K562 (cell line): ENCODE results near the gene TMEM234. TPM values are rescaled to one million over a fixed set of nuclear protein-coding genes. Genes with fewer than 3 reads are reported as not detected.

Experiments used
- ATAC-seq: fragments of 200-7000 bp; cut with Tn5 transposase; 3 replicates; pipeline ENCODE4 v1.9.1; 2020; ENCODE audit warnings: moderate library complexity
- BruUV-seq: library from RNA; stranded (reverse); fragments of 400-500 nt; replicated peaks from 2 replicates; lab custom pipeline; 2021; lab: Mats Ljungman, UMichigan
- CTCF ChIA-PET: fragments of 300-600 bp; formaldehyde crosslinking; extraction: SDS; loops from one replicate; lab custom pipeline; 2021; ENCODE audit warnings: low intra/inter-chr PET ratio; lab: Yijun Ruan, JAX
- POLR2A ChIA-PET: fragments of 300-600, 350-650 bp; sonication (Branson Sonifier 250); formaldehyde crosslinking; extraction: SDS; loops from one replicate; lab custom pipeline; 2021; ENCODE audit warnings: antibody characterized with exemption, inconsistent platforms; lab: Yijun Ruan, JAX
- DNase-seq, 4 experiments: peaks; one replicate each; pipeline versions ENCODE4 v3.0.0 to v3.0.0-alpha.2; 2011 to 2018; ENCODE audit warnings: low spot score in 3 of 4, mixed read lengths in 3 of 4; ENCODE audit errors: extremely low read depth in 1 of 4
- FAIRE-seq: peaks from 2 replicates; lab custom pipeline; 2011; peaks lifted over from hg19 to GRCh38; lab: Jason Lieb, UNC
- H2AFZ ChIP-seq: 2 replicates; pipeline ENCODE4 v1.6.0; 2011; ENCODE audit warnings: low read depth, low read length, control low read depth, inconsistent platforms
- H3K27ac ChIP-seq: fragments of 200-600 bp; 3 replicates; pipeline ENCODE4 v1.8.0; 2011; ENCODE audit warnings: low read depth, mild to moderate bottlenecking, control low read depth, inconsistent platforms, low read length, moderate library complexity, mixed read lengths; ENCODE audit errors: extremely low read depth
- H3K27me3 ChIP-seq, 2 experiments: fragments of 300-600 bp in 1 of 2; 2 replicates in 1 of 2; 3 replicates in 1 of 2; pipeline versions ENCODE4 v1.6.0 to v1.8.0; 2011; ENCODE audit warnings: inconsistent platforms in 2 of 2, low read length in 2 of 2, mild to moderate bottlenecking in 1 of 2, mixed read lengths in 1 of 2, moderate library complexity in 1 of 2; ENCODE audit not compliant: control insufficient read depth in 2 of 2, insufficient read depth in 2 of 2
- H3K36me3 ChIP-seq: fragments of 300-600 bp; 3 replicates; pipeline ENCODE4 v1.8.0; 2011; ENCODE audit warnings: mild to moderate bottlenecking, low read length, inconsistent platforms; ENCODE audit not compliant: control insufficient read depth, insufficient read depth
- H3K4me1 ChIP-seq, 2 experiments: fragments of 200-600 bp in 1 of 2; replicated peaks in 1 of 2; 2 replicates in 1 of 2; 3 replicates in 1 of 2; pipeline versions ENCODE4 v1.5.1 to v1.8.0; 2011; ENCODE audit warnings: inconsistent platforms in 2 of 2, low read length in 2 of 2, mild to moderate bottlenecking in 1 of 2, mixed read lengths in 1 of 2, moderate library complexity in 1 of 2; ENCODE audit not compliant: control insufficient read depth in 2 of 2, insufficient read depth in 2 of 2
- H3K4me2 ChIP-seq: 2 replicates; pipeline ENCODE4 v1.6.1; 2011; ENCODE audit warnings: low read length, control low read depth, inconsistent platforms, mixed read lengths; ENCODE audit not compliant: insufficient read depth
- H3K4me3 ChIP-seq: fragments of 200-600 bp; sonication (generic), shearing (Covaris generic); 2 replicates; pipeline ENCODE4 v1.5.1; 2016; ENCODE audit warnings: control low read depth, inconsistent platforms
- H3K79me2 ChIP-seq: fragments of 200-600 bp; 3 replicates; pipeline ENCODE4 v1.8.0; 2011; ENCODE audit warnings: low read length, inconsistent platforms; ENCODE audit not compliant: control insufficient read depth, insufficient read depth
- H3K9ac ChIP-seq, 2 experiments: 2 replicates each; pipeline versions ENCODE4 v1.6.0 to v1.6.1; 2011; ENCODE audit warnings: low read depth in 2 of 2, low read length in 2 of 2, control low read depth in 1 of 2, inconsistent platforms in 1 of 2, mild to moderate bottlenecking in 1 of 2, mixed read lengths in 1 of 2; ENCODE audit not compliant: insufficient read depth in 1 of 2
- H3K9me1 ChIP-seq: one replicate; pipeline ENCODE4 v1.6.0; 2011; ENCODE audit warnings: inconsistent platforms, mild to moderate bottlenecking, low read length, moderate library complexity; ENCODE audit not compliant: control insufficient read depth, insufficient read depth
- H3K9me3 ChIP-seq: replicated peaks from 2 replicates; pipeline ENCODE4 v1.5.1; 2011; ENCODE audit warnings: low read depth, low read length, inconsistent platforms; ENCODE audit not compliant: control insufficient read depth, insufficient read depth
- H4K20me1 ChIP-seq: replicated peaks from 2 replicates; pipeline ENCODE4 v1.6.1; 2011; ENCODE audit warnings: low read length, inconsistent platforms, mixed read lengths; ENCODE audit not compliant: control insufficient read depth, insufficient read depth
- CSDE1 ChIP-seq, 2 experiments: fragments of 450-650 bp; IDR thresholded peaks; 2 replicates each; pipeline ENCODE4 v1.6.1; 2016; ENCODE audit warnings: mild to moderate bottlenecking in 1 of 2
- ERF ChIP-seq: fragments of 450-650 bp; formaldehyde crosslinking; IDR thresholded peaks from 2 replicates; pipeline ENCODE4 v1.4.0; 2020; ENCODE audit warnings: mild to moderate bottlenecking, mixed read lengths
- GTF2E2 ChIP-seq: fragments of 200-800 bp; sonication (Bioruptor generic); IDR thresholded peaks from 2 replicates; pipeline ENCODE4 v1.6.1; 2016; ENCODE audit warnings: missing genetic modification characterization, missing compliant biosample characterization
- HDAC1 ChIP-seq, 2 experiments: fragments of 450-650 bp; IDR thresholded peaks; 2 replicates each; pipeline ENCODE4 v1.6.1; 2016 to 2017; ENCODE audit warnings: inconsistent platforms in 1 of 2, mild to moderate bottlenecking in 1 of 2, moderate library complexity in 1 of 2
- HNRNPK ChIP-seq: fragments of 200-400 bp; formaldehyde crosslinking; IDR thresholded peaks from one replicate; pipeline ENCODE4 v1.6.1; 2018; ENCODE audit warnings: mild to moderate bottlenecking, low read depth, low read length; ENCODE audit not compliant: poor library complexity, severe bottlenecking
- JUND ChIP-seq, 2 experiments: IDR thresholded peaks; 2 replicates in 1 of 2; 3 replicates in 1 of 2; pipeline ENCODE4 v1.6.1; 2011; ENCODE audit warnings: borderline replicate concordance in 2 of 2, low read depth in 2 of 2, low read length in 2 of 2, improper control_type of control experiment in 1 of 2, missing biosample characterization in 1 of 2, missing genetic modification characterization in 1 of 2, missing genetic modification reagents in 1 of 2
- LCOR ChIP-seq: sonication (generic); formaldehyde crosslinking; IDR thresholded peaks from 2 replicates; pipeline ENCODE4 v1.8.0; 2022; ENCODE audit warnings: mild to moderate bottlenecking, missing genetic modification reagents
- OTX1 ChIP-seq: fragments of 450-650 bp; formaldehyde crosslinking; IDR thresholded peaks from 2 replicates; pipeline ENCODE4 v1.4.0; 2022; ENCODE audit warnings: mild to moderate bottlenecking
- POU5F1 ChIP-seq: fragments of 150-350 bp; IDR thresholded peaks from 2 replicates; pipeline ENCODE4 v1.6.1; 2014; ENCODE audit warnings: borderline replicate concordance, low read length, low read depth, mild to moderate bottlenecking; ENCODE audit not compliant: partially characterized antibody
- RB1 ChIP-seq: fragments of 450-650 bp; IDR thresholded peaks from 2 replicates; pipeline ENCODE4 v1.6.1; 2017; ENCODE audit warnings: low read depth, mild to moderate bottlenecking
- STAT5A ChIP-seq: IDR thresholded peaks from 2 replicates; pipeline ENCODE4 v1.6.1; 2012; ENCODE audit warnings: low read length, inconsistent platforms, borderline replicate concordance
- VEZF1 ChIP-seq: fragments of 200-800 bp; sonication (Bioruptor generic); IDR thresholded peaks from 2 replicates; pipeline ENCODE4 v1.6.1; 2017; ENCODE audit warnings: missing genetic modification characterization, missing compliant biosample characterization
- ZBTB26 ChIP-seq: fragments of 450-650 bp; formaldehyde crosslinking; IDR thresholded peaks from 2 replicates; pipeline ENCODE4 v1.4.0; 2022; ENCODE audit warnings: missing genetic modification characterization
- ZEB2 ChIP-seq: fragments of 450-650 bp; IDR thresholded peaks from 2 replicates; pipeline ENCODE4 v1.6.1; 2016
- ZNF212 ChIP-seq: fragments of 450-650 bp; formaldehyde crosslinking; IDR thresholded peaks from 2 replicates; pipeline ENCODE4 v1.4.0; 2020; ENCODE audit warnings: mild to moderate bottlenecking
- ZNF655 ChIP-seq: fragments of 250-450 bp; sonication (Bioruptor Pico); IDR thresholded peaks from 2 replicates; pipeline ENCODE4 v1.5.0; 2021
- ZZZ3 ChIP-seq: fragments of 450-650 bp; IDR thresholded peaks from 2 replicates; pipeline ENCODE4 v1.6.1; 2016; ENCODE audit warnings: antibody characterized with exemption, mild to moderate bottlenecking, moderate library complexity
- WGBS: fragments of 100-300 bp; shearing (Covaris generic); methylation state at CpG from one replicate; pipeline ENCODE4 v1.1.6; 2016; ENCODE audit warnings: low coverage, mixed read lengths; ENCODE audit not compliant: insufficient coverage; ENCODE audit errors: missing lambda C conversion rate; 5-methylcytosine and 5-hydroxymethylcytosine counted together
- in situ Hi-C: fragments of 300-500 bp; cut with MboI; formaldehyde crosslinking; loops from 4 replicates; pipeline ENCODE4 v1.15.0; 2018; ENCODE audit warnings: inconsistent platforms, mixed read lengths
- intact Hi-C: fragments of 100-400 bp; cut with micrococcal nuclease; formaldehyde crosslinking; loops from 2 replicates; pipeline ENCODE4 v1.14.2; 2022
- polyA plus RNA-seq, 8 experiments: library from polyadenylated mRNA; depleted of rRNA in 4 of 8; stranded (reverse) in 5 of 8; unstranded in 3 of 8; fragments of >200 nt; fragmentation: Nextera tagmentation in 2 of 8; fragmentation: Illumina TruSeq in 1 of 8; extraction: Ambion mirVana in 2 of 8; extraction: Trizol in 1 of 8; gene quantifications; 2 replicates each; pipeline versions ENCODE4 v1.2.1 to v1.2.3, GENCODE V29; 2011 to 2014; ENCODE audit warnings: inconsistent platforms in 1 of 8, missing spikeins in 1 of 8
- total RNA-seq, 7 experiments: library from RNA; depleted of rRNA in 6 of 7; stranded (reverse); fragments of >200 nt in 6 of 7; fragmentation: Illumina TruSeq in 2 of 7; extraction: Trizol in 2 of 7; gene quantifications; 2 replicates each; pipeline versions ENCODE4 v1.2.1 to v1.2.3, GENCODE V29; 2011 to 2021; ENCODE audit warnings: low replicate concordance in 1 of 7

Gene TMEM234
- total and polyA plus RNA-seq, 9 of the 15 experiments (the other 6 are each of a cell fraction or from before 2014, with no cell fraction given) = 5.0 to 12.9 (median 7.6) TPM

GRCh38 chr1:32205401-32206370, 16.5 kb downstream of the TMEM234 start, which contains the start of gene IQCC:
TSS of gene IQCC (plus strand) at chr1:32205671. CDS start at chr1:32205682, 11 bp downstream.
- TSS peak; percentile 84 for BruUV-seq
- ATAC-seq (peak; percentile 79), DNase-seq (peak; percentile 96 to 98 (median 97)), FAIRE-seq (peak; percentile 75)
- Histone ChIP-seq H3K9me3 (no peaks in the 10 kb centered on the region), H3K79me2 (peaks cover 25% of the 10 kb centered on the region), H3K9ac (peak within 1 kb of the TSS; percentile 90 to 100), H2AFZ (peak within 1 kb of the TSS; percentile 92), H4K20me1 (no peaks in the 10 kb centered on the region), H3K4me3 (peak within 1 kb of the TSS; percentile 74), H3K4me1 (peaks cover 22 to 47% of the 10 kb centered on the region in 2 experiments), H3K36me3 (peaks cover 28% of the 10 kb centered on the region; the same call in 2 of the 3 replicates), H3K4me2 (peak within 1 kb of the TSS; percentile 99), H3K27ac (peak within 1 kb of the TSS; percentile 87), H3K9me1 (peaks cover 4% of the 10 kb centered on the region), H3K27me3 (no peaks in the 10 kb centered on the region)
- WGBS = 2% methylated on average over 76 of the region's 77 CpGs
- ChIA-PET POLR2A (interaction anchor here (0.5 to 7.8 kb wide), 13 partner anchors 10 to 170 kb away, joined by 3 to 80 read pairs (median 4); partner anchors contain the start of genes HDAC1, KPNA6 and MARCKSL1), CTCF (no interaction called here)
- in situ Hi-C loops (no loop called here), intact Hi-C loops (loop anchor here (5.0 kb wide), 1 partner anchor 42 kb away; the partner anchor contains the start of gene FAM167B)
- 0 out of 2 replicates have a peak, but pooled peaks have one; percentile 4 for TF ChIP-seq OTX1 (CRISPR knock-in tag)
- TF ChIP-seq GTF2E2 (tag) = no peak
- peak; percentile 3; the same call in 1 of the 2 replicates for TF ChIP-seq ZBTB26 (CRISPR knock-in tag)
- TF ChIP-seq CSDE1 (IDR thresholded peaks at IDR 0.05) = peak in 1 of 2 experiments; percentile 95; a peak in 2 of 4 replicates
- TF ChIP-seq ZNF655 = no peak
- peak; percentile 99 for TF ChIP-seq RB1
- peak; percentile 52 to 90; a peak in 3 of 4 replicates for TF ChIP-seq HDAC1 (IDR thresholded peaks at IDR 0.05)
- TF ChIP-seq ZZZ3 = 0 out of 2 replicates have a peak, but pooled peaks have one; percentile 57
- no peak for TF ChIP-seq ZNF212 (CRISPR knock-in tag)
- peak; percentile 73 for TF ChIP-seq JUND (IDR thresholded peaks at IDR 0.05; ENCODE audit: borderline replicate concordance, low read depth, low read length)
- TF ChIP-seq JUND (tag; IDR thresholded peaks at IDR 0.05; ENCODE audit: borderline replicate concordance, low read depth, low read length) = no peak; the same call in 2 of the 3 replicates
- no peak for TF ChIP-seq STAT5A
- peak; percentile 75 for TF ChIP-seq VEZF1 (CRISPR knock-in tag)
- TF ChIP-seq HNRNPK = no peak
- TF ChIP-seq ZEB2 = 0 out of 2 replicates have a peak, but pooled peaks have one; percentile 11
- TF ChIP-seq LCOR (CRISPR knock-in tag) = no peak
- TF ChIP-seq ERF (CRISPR knock-in tag) = no peak; the same call in 1 of the 2 replicates
- peak; percentile 52 for TF ChIP-seq POU5F1
